GM23338 (cell line): ENCODE results near the gene BMP8A. TPM values are rescaled to one million over a fixed set of nuclear protein-coding genes. Genes with fewer than 3 reads are reported as not detected.

Experiments used
- ATAC-seq: fragments of 200-7000 bp; cut with Tn5 transposase; 3 replicates; pipeline ENCODE4 v1.9.1; 2020
- DNase-seq: peaks from one replicate; pipeline ENCODE4 v3.0.0-alpha.2; 2015; ENCODE audit warnings: low spot score
- H2AFZ ChIP-seq: fragments of 200-600 bp; sonication (generic); 2 replicates; pipeline ENCODE4 v1.8.0; 2016; ENCODE audit warnings: antibody characterized with exemption, mild to moderate bottlenecking, moderate library complexity
- H3F3A ChIP-seq: fragments of 200-600 bp; sonication (generic); replicated peaks from 2 replicates; pipeline ENCODE4 v1.8.0; 2017; ENCODE audit warnings: antibody characterized with exemption, mixed run types, low read depth
- H3K27ac ChIP-seq: fragments of 200-600 bp; sonication (generic); 2 replicates; pipeline ENCODE4 v1.6.1; 2016; ENCODE audit warnings: low read depth
- H3K27me3 ChIP-seq: fragments of 200-600 bp; sonication (generic); 2 replicates; pipeline ENCODE4 v1.8.0; 2016; ENCODE audit warnings: mild to moderate bottlenecking, mixed run types, moderate library complexity; ENCODE audit not compliant: insufficient read depth
- H3K36me3 ChIP-seq: fragments of 200-600 bp; sonication (generic); 2 replicates; pipeline ENCODE4 v1.8.0; 2016; ENCODE audit warnings: mild to moderate bottlenecking; ENCODE audit not compliant: insufficient read depth
- H3K4me1 ChIP-seq: fragments of 200-600 bp; sonication (generic); 2 replicates; pipeline ENCODE4 v1.8.0; 2016; ENCODE audit warnings: mild to moderate bottlenecking, moderate library complexity; ENCODE audit not compliant: insufficient read depth
- H3K4me2 ChIP-seq: fragments of 200-600 bp; sonication (generic); 2 replicates; pipeline ENCODE4 v1.7.1; 2017; ENCODE audit warnings: mixed run types
- H3K4me3 ChIP-seq: fragments of 200-600 bp; sonication (generic); 2 replicates; pipeline ENCODE4 v1.6.1; 2016; ENCODE audit warnings: mixed run types
- H3K79me2 ChIP-seq: fragments of 200-600 bp; sonication (generic); replicated peaks from 2 replicates; pipeline ENCODE4 v1.8.0; 2017; ENCODE audit warnings: mild to moderate bottlenecking; ENCODE audit not compliant: insufficient read depth
- H3K9me2 ChIP-seq: fragments of 200-600 bp; sonication (generic); 2 replicates; pipeline ENCODE4 v1.8.0; 2017; ENCODE audit not compliant: insufficient read depth
- H4K20me1 ChIP-seq: fragments of 200-600 bp; sonication (generic); replicated peaks from 2 replicates; pipeline ENCODE4 v1.8.0; 2017; ENCODE audit warnings: mild to moderate bottlenecking; ENCODE audit not compliant: insufficient read depth
- H3K27ac Mint-ChIP-seq: 2 replicates; pipeline ENCODE4 v1.8.0; 2020; ENCODE audit warnings: inconsistent platforms, mild to moderate bottlenecking, moderate library complexity, mixed read lengths
- H3K27me3 Mint-ChIP-seq: 3 replicates; pipeline ENCODE4 v1.8.0; 2022; ENCODE audit warnings: low read depth, mild to moderate bottlenecking, moderate library complexity, mixed read lengths, inconsistent platforms; ENCODE audit not compliant: insufficient read depth, poor library complexity
- H3K36me3 Mint-ChIP-seq: 3 replicates; pipeline ENCODE4 v1.8.0; 2021; ENCODE audit warnings: low read depth, mild to moderate bottlenecking, inconsistent platforms, moderate library complexity, mixed read lengths
- H3K4me1 Mint-ChIP-seq: 3 replicates; pipeline ENCODE4 v1.8.0; 2020; ENCODE audit warnings: mild to moderate bottlenecking, inconsistent platforms, mixed read lengths
- H3K4me3 Mint-ChIP-seq: 3 replicates; pipeline ENCODE4 v1.8.0; 2021; ENCODE audit warnings: moderate library complexity, mild to moderate bottlenecking, inconsistent platforms, mixed read lengths
- H3K9me3 Mint-ChIP-seq: 3 replicates; pipeline ENCODE4 v1.8.0; 2020; ENCODE audit warnings: moderate library complexity, mild to moderate bottlenecking, inconsistent platforms, mixed read lengths
- CTCF ChIP-seq, 2 experiments: fragments of 200-600 bp in 1 of 2; sonication (generic) in 1 of 2; conservative IDR thresholded peaks; 2 replicates each; pipeline versions ENCODE4 v1.5.1 to v1.6.1; 2016 to 2017; ENCODE audit warnings: antibody characterized with exemption in 2 of 2, low read depth in 2 of 2, mild to moderate bottlenecking in 2 of 2, moderate library complexity in 1 of 2
- ETS1 ChIP-seq: IDR thresholded peaks from 2 replicates; pipeline ENCODE4 v1.6.1; 2016; ENCODE audit warnings: antibody characterized with exemption
- EZH2phosphoT487 ChIP-seq: fragments of 200-600 bp; sonication (generic); IDR thresholded peaks from one replicate; pipeline ENCODE4 v1.8.1; 2018; ENCODE audit warnings: antibody characterized with exemption; ENCODE audit not compliant: unreplicated experiment
- JUNB ChIP-seq: IDR thresholded peaks from one replicate; pipeline ENCODE4 v1.6.1; 2016; ENCODE audit warnings: antibody characterized with exemption; ENCODE audit not compliant: unreplicated experiment
- POLR2AphosphoS5 ChIP-seq: IDR thresholded peaks from 2 replicates; pipeline ENCODE4 v1.6.1; 2016; ENCODE audit warnings: antibody characterized with exemption, low read depth
- STAT1 ChIP-seq: IDR thresholded peaks from one replicate; pipeline ENCODE4 v1.6.1; 2016; ENCODE audit warnings: antibody characterized with exemption; ENCODE audit not compliant: unreplicated experiment
- ZNF114 ChIP-seq: fragments of 250-450 bp; sonication (Bioruptor Pico); IDR thresholded peaks from 2 replicates; pipeline ENCODE4 v1.5.0; 2020; ENCODE audit warnings: mild to moderate bottlenecking, moderate library complexity
- ZNF331 ChIP-seq: fragments of 250-450 bp; sonication (Bioruptor Pico); IDR thresholded peaks from 2 replicates; pipeline ENCODE4 v1.5.0; 2020; ENCODE audit warnings: low read depth, mild to moderate bottlenecking, moderate library complexity
- ZNF462 ChIP-seq: fragments of 250-450 bp; sonication (Bioruptor Pico); IDR thresholded peaks from 2 replicates; pipeline ENCODE4 v1.5.0; 2020; ENCODE audit warnings: mild to moderate bottlenecking, moderate library complexity
- polyA plus RNA-seq: library from polyadenylated mRNA; unstranded; fragments of >200 nt; fragmentation: Nextera tagmentation; extraction: Ambion mirVana; gene quantifications from 2 replicates; pipeline ENCODE4 v1.2.1, GENCODE V29; 2016
- total RNA-seq: library from RNA; depleted of rRNA; stranded (reverse); fragments of >200 nt; shearing (Covaris generic); gene quantifications from 2 replicates; pipeline ENCODE4 v1.2.3, GENCODE V29; 2014

Gene BMP8A
- total and polyA plus RNA-seq, 2 experiments from 2014 or later: 0.34 to 0.63 TPM

- H3K4me1 Mint-ChIP-seq: no peaks in the 10 kb centered on the region
- Histone ChIP-seq H3K27me3 (no peaks in the 10 kb centered on the region), H3K4me3 (no peak overlapping the region), H3K4me1 (no peaks in the 10 kb centered on the region), H3K27ac (no peak overlapping the region), H3K4me2 (no peak overlapping the region), H3K9me2 (no peaks in the 10 kb centered on the region), H3K79me2 (peaks cover 38% of the 10 kb centered on the region), H4K20me1 (peaks cover 51% of the 10 kb centered on the region), H3K36me3 (peaks cover 99% of the 10 kb centered on the region), H3F3A (peaks cover 50% of the 10 kb centered on the region), H2AFZ (no peak overlapping the region)
- no peak overlapping the region for H3K4me3 Mint-ChIP-seq
- peaks cover 15% of the 10 kb centered on the region for H3K27me3 Mint-ChIP-seq
- no peak for DNase-seq
- ATAC-seq: no peak
- H3K27ac Mint-ChIP-seq: no peak overlapping the region
- peaks cover 100% of the 10 kb centered on the region for H3K36me3 Mint-ChIP-seq
- no peaks in the 10 kb centered on the region for H3K9me3 Mint-ChIP-seq
- no peak for TF ChIP-seq JUNB
- no peak for TF ChIP-seq CTCF (conservative IDR thresholded peaks at IDR 0.05; ENCODE audit: low read depth in 2 of 2)
- TF ChIP-seq ZNF462: no peak
- no peak for TF ChIP-seq ZNF331
- TF ChIP-seq STAT1: no peak
- TF ChIP-seq ZNF114 (CRISPR knock-in tag): no peak
- no peak for TF ChIP-seq EZH2phosphoT487
- TF ChIP-seq POLR2AphosphoS5: no peak
- no peak for TF ChIP-seq ETS1
Observed at GRCh38 chr1:39566441-39567137, 75.2 kb downstream of the BMP8A start.
